HCT116 (cell line): ENCODE results near the gene CPEB1. TPM values are rescaled to one million over a fixed set of nuclear protein-coding genes. Genes with fewer than 3 reads are reported as not detected.

Experiments used
- ATAC-seq: fragments of 200-7000 bp; cut with Tn5 transposase; 2 replicates; pipeline ENCODE4 v1.9.1; 2020; ENCODE audit warnings: mild to moderate bottlenecking, moderate library complexity
- BruUV-seq: library from RNA; stranded (reverse); fragments of 400-500 nt; replicated peaks from 2 replicates; lab custom pipeline; 2021; lab: Mats Ljungman, UMichigan
- CTCF ChIA-PET: fragments of 300-600 bp; sonication (Branson Sonifier 250); formaldehyde crosslinking; loops from one replicate; lab custom pipeline; 2021; ENCODE audit warnings: antibody characterized with exemption; lab: Charles Lee
- POLR2A ChIA-PET: fragments of 300-600, 350-600 bp; sonication (Branson Sonifier 250); formaldehyde crosslinking; loops from one replicate; lab custom pipeline; 2021; ENCODE audit warnings: antibody characterized with exemption; lab: Charles Lee
- RAD21 ChIA-PET, 2 experiments: fragments of 300-600 bp; sonication (Branson Sonifier 250); formaldehyde crosslinking; loops; one replicate each; lab custom pipeline; 2023; ENCODE audit warnings: low total read pairs in 2 of 2; ENCODE audit not compliant: uncharacterized antibody in 2 of 2, unreplicated experiment in 2 of 2, low non-redundant PET in 1 of 2; lab: Charles Lee
- DNase-seq: peaks from one replicate; pipeline ENCODE4 v3.0.0-alpha.2; 2010; ENCODE audit warnings: low read depth, low spot score
- H2AFZ ChIP-seq: fragments of 200-600 bp; shearing (Covaris generic), sonication (generic); 2 replicates; pipeline ENCODE4 v1.6.1; 2017; ENCODE audit warnings: low read depth, mixed run types, mixed read lengths, antibody characterized with exemption, low read length; ENCODE audit not compliant: poor library complexity, severe bottlenecking
- H3K27ac ChIP-seq: 2 replicates; pipeline ENCODE4 v1.5.1; 2012; ENCODE audit warnings: low read depth, low read length
- H3K27me3 ChIP-seq: fragments of 200-600 bp; sonication (generic); 2 replicates; pipeline ENCODE4 v1.6.1; 2016; ENCODE audit warnings: mixed run types, low read length, mixed read lengths; ENCODE audit not compliant: insufficient read depth
- H3K36me3 ChIP-seq, 2 experiments: fragments of 200-500 bp in 1 of 2; fragments of 200-600 bp in 1 of 2; sonication (Bioruptor generic) in 1 of 2; sonication (generic) in 1 of 2; 2 replicates each; pipeline versions ENCODE4 v1.5.1 to v1.6.1; 2014 to 2016; ENCODE audit warnings: low read length in 2 of 2, inconsistent platforms in 1 of 2, mixed read lengths in 1 of 2, mixed run types in 1 of 2; ENCODE audit not compliant: insufficient read depth in 2 of 2, control insufficient read depth in 1 of 2
- H3K4me1 ChIP-seq, 2 experiments: fragments of 200-600 bp in 1 of 2; sonication (generic) in 1 of 2; 2 replicates each; pipeline versions ENCODE4 v1.5.1 to v1.6.1; 2012 to 2017; ENCODE audit warnings: low read length in 2 of 2, inconsistent platforms in 1 of 2, mild to moderate bottlenecking in 1 of 2, mixed read lengths in 1 of 2, mixed run types in 1 of 2, moderate library complexity in 1 of 2; ENCODE audit not compliant: insufficient read depth in 2 of 2, control insufficient read depth in 1 of 2
- H3K4me2 ChIP-seq: fragments of 200-600 bp; sonication (generic); 2 replicates; pipeline ENCODE4 v1.6.1; 2017; ENCODE audit warnings: mixed run types, low read length, mixed read lengths
- H3K4me3 ChIP-seq, 2 experiments: fragments of 200-600 bp in 1 of 2; sonication (generic) in 1 of 2; replicated peaks in 1 of 2; 2 replicates each; pipeline ENCODE4 v1.5.1; 2011 to 2016; ENCODE audit warnings: low read length in 2 of 2, control low read depth in 1 of 2, low read depth in 1 of 2, mild to moderate bottlenecking in 1 of 2, mixed read lengths in 1 of 2, mixed run types in 1 of 2
- H3K79me2 ChIP-seq: fragments of 200-600 bp; sonication (generic); 2 replicates; pipeline ENCODE4 v1.6.1; 2017; ENCODE audit warnings: mild to moderate bottlenecking, mixed run types, low read length, moderate library complexity, mixed read lengths; ENCODE audit not compliant: insufficient read depth
- H3K9ac ChIP-seq: fragments of 200-600 bp; sonication (generic); 2 replicates; pipeline ENCODE4 v1.6.1; 2016; ENCODE audit warnings: low read length, mixed read lengths
- H3K9me2 ChIP-seq: fragments of 200-600 bp; sonication (generic), shearing (Covaris generic); 2 replicates; pipeline ENCODE4 v1.6.1; 2017; ENCODE audit warnings: mixed run types, mild to moderate bottlenecking, moderate library complexity; ENCODE audit not compliant: insufficient read depth
- H3K9me3 ChIP-seq, 2 experiments: fragments of 200-500 bp in 1 of 2; fragments of 200-600 bp in 1 of 2; sonication (Bioruptor generic) in 1 of 2; sonication (generic) in 1 of 2; 2 replicates each; pipeline ENCODE4 v1.6.1; 2014 to 2017; ENCODE audit warnings: low read length in 2 of 2, mixed read lengths in 2 of 2, inconsistent platforms in 1 of 2, low read depth in 1 of 2, mild to moderate bottlenecking in 1 of 2, mixed run types in 1 of 2, moderate library complexity in 1 of 2; ENCODE audit not compliant: control insufficient read depth in 1 of 2, insufficient read depth in 1 of 2
- H4K20me1 ChIP-seq: fragments of 200-600 bp; sonication (generic), shearing (Covaris generic); 2 replicates; pipeline ENCODE4 v1.6.1; 2017; ENCODE audit warnings: mixed run types, mild to moderate bottlenecking, moderate library complexity; ENCODE audit not compliant: insufficient read depth
- CTCF ChIP-seq, 3 experiments: fragments of 200-600 bp in 1 of 3; sonication (generic) in 1 of 3; IDR thresholded peaks in 2 of 3; conservative IDR thresholded peaks in 1 of 3; 2 replicates each; pipeline ENCODE4 v1.5.1; 2012 to 2017; ENCODE audit warnings: low read depth in 2 of 3, low read length in 2 of 3, antibody characterized with exemption in 1 of 3, borderline replicate concordance in 1 of 3, control low read depth in 1 of 3, mild to moderate bottlenecking in 1 of 3, mixed read lengths in 1 of 3, mixed run types in 1 of 3, moderate library complexity in 1 of 3; ENCODE audit not compliant: insufficient read depth in 1 of 3
- POLR2AphosphoS5 ChIP-seq: IDR thresholded peaks from 2 replicates; pipeline ENCODE4 v1.6.1; 2011; ENCODE audit warnings: mild to moderate bottlenecking, low read depth, low read length, moderate library complexity
- RAD21 ChIP-seq: IDR thresholded peaks from 2 replicates; pipeline ENCODE4 v1.6.1; 2012; ENCODE audit warnings: low read depth, mild to moderate bottlenecking
- REST ChIP-seq: IDR thresholded peaks from 2 replicates; pipeline ENCODE4 v1.6.1; 2012; ENCODE audit warnings: low read depth
- SIN3A ChIP-seq: IDR thresholded peaks from 2 replicates; pipeline ENCODE4 v1.6.1; 2012; ENCODE audit warnings: low read depth
- SP1 ChIP-seq: IDR thresholded peaks from 2 replicates; pipeline ENCODE4 v1.6.1; 2012; ENCODE audit warnings: low read depth
- SRF ChIP-seq: IDR thresholded peaks from 2 replicates; pipeline ENCODE4 v1.6.1; 2012; ENCODE audit warnings: low read depth
- TCF7L2 ChIP-seq: IDR thresholded peaks from 2 replicates; pipeline ENCODE4 v1.7.0; 2011; ENCODE audit warnings: borderline replicate concordance, inconsistent platforms; ENCODE audit not compliant: insufficient read depth, insufficient read length; ENCODE audit errors: extremely low read depth
- ZBTB33 ChIP-seq: IDR thresholded peaks from 2 replicates; pipeline ENCODE4 v1.6.1; 2011; ENCODE audit warnings: mild to moderate bottlenecking, low read length, moderate library complexity; ENCODE audit not compliant: insufficient replicate concordance; ENCODE audit errors: extremely low read depth
- ZNF274 ChIP-seq: fragments of 200-500 bp; sonication (Bioruptor generic); IDR thresholded peaks from 2 replicates; pipeline ENCODE4 v1.6.1; 2014; ENCODE audit warnings: mild to moderate bottlenecking, low read depth, low read length, inconsistent platforms
- intact Hi-C: fragments of 100-400 bp; cut with micrococcal nuclease; formaldehyde crosslinking; loops from 2 replicates; pipeline ENCODE4 v1.10.0; 2022
- total RNA-seq: library from RNA; stranded (reverse); gene quantifications from one replicate; pipeline ENCODE4 v1.2.1, GENCODE V29; 2021; ENCODE audit not compliant: unreplicated experiment

CPEB1 gene
- total RNA-seq, 1 experiment from 2014 or later: not detected

- Histone ChIP-seq H3K36me3 (no peaks in the 10 kb centered on the region), H3K27ac (no peak overlapping the region), H3K79me2 (no peaks in the 10 kb centered on the region), H3K9me3 (no peaks in the 10 kb centered on the region), H3K4me3 (no peak overlapping the region), H3K9ac (no peak overlapping the region), H3K4me2 (no peak overlapping the region), H3K9me2 (no peaks in the 10 kb centered on the region), H3K4me1 (no peaks in the 10 kb centered on the region), H2AFZ (no peak overlapping the region), H4K20me1 (no peaks in the 10 kb centered on the region), H3K27me3 (peaks cover 4% of the 10 kb centered on the region; the same call in 1 of the 2 replicates)
- RAD21 ChIA-PET: no interaction called here
- no peak for ATAC-seq
- TF ChIP-seq POLR2AphosphoS5 (no peak), SP1 (no peak), TCF7L2 (no peak), ZNF274 (no peak), REST (no peak), CTCF (IDR thresholded peaks at IDR 0.05 in 2 of 3, conservative IDR thresholded peaks at IDR 0.05 in 1 of 3; ENCODE audit: borderline replicate concordance in 1 of 3, insufficient read depth in 1 of 3, low read depth in 2 of 3, low read length in 2 of 3) (0 out of 6 replicates have a peak, but pooled peaks of 1 of the 3 experiments have one; percentile 13), RAD21 (peak; percentile 24; the same call in 1 of the 2 replicates), SRF (no peak), ZBTB33 (no peak), SIN3A (no peak)
- POLR2A ChIA-PET: no interaction called here
- intact Hi-C loops: no loop called here
- DNase-seq: no peak
- BruUV-seq: no TSS peak
- CTCF ChIA-PET: interaction anchor here (0.5 kb wide), 1 partner anchor 203 kb away, joined by 3 read pairs; no protein-coding TSS in a partner anchor
Measured at GRCh38 chr15:82585072-82585471, 62.1 kb downstream of the CPEB1 start.
